ENCODE results near the gene PTPRA.

DNA sequence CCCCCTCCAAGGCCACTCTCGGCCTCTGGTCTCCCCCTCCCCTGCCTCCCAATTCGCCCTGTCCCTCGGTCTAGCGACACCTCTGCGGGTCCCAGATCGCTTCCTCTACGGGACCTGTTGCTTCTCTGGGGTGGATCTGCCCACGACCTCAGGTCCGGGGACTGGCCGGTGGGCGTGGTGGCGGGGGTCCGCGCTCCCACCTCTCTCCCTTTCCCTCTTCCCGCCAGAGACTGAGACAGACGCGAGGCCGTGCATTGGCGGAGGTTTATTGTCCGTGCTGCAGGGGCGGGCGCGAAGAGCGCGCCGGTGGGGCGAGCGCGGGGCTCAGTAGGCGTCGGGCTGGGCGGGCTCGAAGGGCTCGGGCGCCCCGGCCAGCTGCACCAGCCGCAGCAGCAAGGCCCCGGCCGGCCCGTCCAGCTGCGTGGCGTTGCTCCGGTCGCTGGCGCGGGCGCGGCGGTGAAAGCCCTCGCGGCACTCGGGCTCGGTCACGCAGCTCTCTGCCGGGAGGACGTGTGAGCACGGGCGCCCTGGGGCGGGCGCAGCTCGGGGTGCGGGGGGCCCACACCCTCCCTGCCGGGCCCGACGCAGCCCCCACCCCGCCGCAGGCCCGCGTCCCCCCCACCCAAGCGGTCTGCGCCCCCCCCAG, 209.1 kb downstream of the PTPRA start:
- TF ChIP-seq POLR2A (IDR thresholded peaks at IDR 0.05; ENCODE audit: low read depth, low read length) (no peak), TAF1 (IDR thresholded peaks at IDR 0.05; ENCODE audit: low read depth, low read length) (no peak), SPI1 (IDR thresholded peaks at IDR 0.05; ENCODE audit: low read depth, low read length) (no peak), PAX5 (IDR thresholded peaks at IDR 0.05; ENCODE audit: insufficient read depth, low read length, severe bottlenecking) (no peak), POLR2AphosphoS5 (IDR thresholded peaks at IDR 0.05; ENCODE audit: low read depth, low read length) (no peak), POU2F2 (IDR thresholded peaks at IDR 0.05; ENCODE audit: low read depth, low read length) (no peak)

Measured in GM12891 (cell line).